GM18868 (cell line): ENCODE results near the gene ANKRD22.
A peak's percentile ranks its signal among the peaks of the same experiment; 100 is the strongest.

ENCODE experiments used
- ATAC-seq: cut with Tn5 transposase; IDR thresholded peaks from one replicate; pipeline ENCODE4 v1.9.1; 2021; ENCODE audit warnings: mild to moderate bottlenecking, moderate library complexity; ENCODE audit not compliant: unreplicated experiment

The ANKRD22 gene

GRCh38 chr10:88879534-88880281 lies 28.1 kb upstream of the ANKRD22 start, which contains the start of gene STAMBPL1:
Gene STAMBPL1 (plus strand): TSS chr10:88880245. CDS start chr10:88901709, 21,464 bp downstream.
- peak; percentile 56 for ATAC-seq

- ATAC-seq = no peak
Observed at GRCh38 chr10:88877298-88877697, 25.7 kb upstream of the ANKRD22 start.

- ATAC-seq = no peak
Observed at GRCh38 chr10:88875081-88875480, 23.4 kb upstream of the ANKRD22 start.

- ATAC-seq = no peak
Observed at GRCh38 chr10:88874281-88874680, 22.6 kb upstream of the ANKRD22 start.

- ATAC-seq = no peak
Observed at GRCh38 chr10:88873757-88874156, 22.1 kb upstream of the ANKRD22 start.

- ATAC-seq = no peak
Observed at GRCh38 chr10:88870089-88870488, 18.4 kb upstream of the ANKRD22 start.

GRCh38 chr10:88866454-88866853 lies 14.8 kb upstream of the ANKRD22 start:
- ATAC-seq = no peak

GRCh38 chr10:88865281-88865876 lies 13.7 kb upstream of the ANKRD22 start:
- ATAC-seq = no peak

GRCh38 chr10:88861036-88861435 lies 9.4 kb upstream of the ANKRD22 start:
- ATAC-seq = no peak

GRCh38 chr10:88858491-88858890 lies 6.8 kb upstream of the ANKRD22 start:
- no peak for ATAC-seq

GRCh38 chr10:88857831-88858230 lies 6.2 kb upstream of the ANKRD22 start:
- no peak for ATAC-seq

- ATAC-seq = no peak
Observed at GRCh38 chr10:88854684-88855083, 3.0 kb upstream of the ANKRD22 start.

- no peak for ATAC-seq
Observed at GRCh38 chr10:88853155-88853881, 1.7 kb upstream of the ANKRD22 start.

GRCh38 chr10:88852327-88852726 lies 683 bp upstream of the ANKRD22 start:
- ATAC-seq = no peak

- no peak for ATAC-seq
Observed at GRCh38 chr10:88850712-88851111, 932 bp downstream of the ANKRD22 start.

- ATAC-seq = no peak
Observed at GRCh38 chr10:88849234-88849633, 2.4 kb downstream of the ANKRD22 start.

- ATAC-seq = no peak
Observed at GRCh38 chr10:88848499-88848898, 3.1 kb downstream of the ANKRD22 start.

- ATAC-seq = no peak
Observed at GRCh38 chr10:88843171-88843570, 8.5 kb downstream of the ANKRD22 start.

- no peak for ATAC-seq
Observed at GRCh38 chr10:88841316-88842111, 10.1 kb downstream of the ANKRD22 start.

- no peak for ATAC-seq
Observed at GRCh38 chr10:88840881-88841280, 10.8 kb downstream of the ANKRD22 start.

GRCh38 chr10:88840104-88840503 lies 11.5 kb downstream of the ANKRD22 start:
- ATAC-seq = no peak
